Measurements from ENCODE around the gene INMT.

DNA sequence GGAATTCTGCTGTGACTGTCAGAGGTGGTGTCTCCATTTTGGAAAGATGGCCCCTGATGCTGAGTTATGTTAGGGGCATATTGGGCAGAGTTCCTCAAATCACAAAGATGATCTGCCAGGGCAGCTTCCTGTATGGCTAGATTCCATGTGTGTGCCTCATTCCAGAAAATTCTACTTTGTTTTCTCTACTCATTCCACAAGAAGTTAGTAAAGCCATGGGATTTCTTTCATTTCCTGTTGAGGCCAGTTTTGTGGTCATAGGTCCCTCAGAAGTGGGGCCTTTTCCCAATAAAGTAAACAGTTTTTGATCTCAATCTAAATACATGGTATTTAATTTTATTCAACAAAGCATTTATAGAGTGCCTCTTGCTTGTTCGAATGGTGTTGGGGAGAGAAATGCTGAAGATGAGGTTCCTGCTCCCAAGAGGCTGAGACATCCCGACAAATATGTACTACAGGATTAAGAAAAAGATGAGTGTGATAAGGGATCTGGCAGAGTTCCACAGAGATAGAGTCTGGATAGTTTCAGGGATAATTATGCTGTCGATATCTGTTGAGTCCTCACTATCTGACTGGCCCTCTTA lies 52.2 kb downstream of the INMT start:
- TF ChIP-seq, protein P1, sequence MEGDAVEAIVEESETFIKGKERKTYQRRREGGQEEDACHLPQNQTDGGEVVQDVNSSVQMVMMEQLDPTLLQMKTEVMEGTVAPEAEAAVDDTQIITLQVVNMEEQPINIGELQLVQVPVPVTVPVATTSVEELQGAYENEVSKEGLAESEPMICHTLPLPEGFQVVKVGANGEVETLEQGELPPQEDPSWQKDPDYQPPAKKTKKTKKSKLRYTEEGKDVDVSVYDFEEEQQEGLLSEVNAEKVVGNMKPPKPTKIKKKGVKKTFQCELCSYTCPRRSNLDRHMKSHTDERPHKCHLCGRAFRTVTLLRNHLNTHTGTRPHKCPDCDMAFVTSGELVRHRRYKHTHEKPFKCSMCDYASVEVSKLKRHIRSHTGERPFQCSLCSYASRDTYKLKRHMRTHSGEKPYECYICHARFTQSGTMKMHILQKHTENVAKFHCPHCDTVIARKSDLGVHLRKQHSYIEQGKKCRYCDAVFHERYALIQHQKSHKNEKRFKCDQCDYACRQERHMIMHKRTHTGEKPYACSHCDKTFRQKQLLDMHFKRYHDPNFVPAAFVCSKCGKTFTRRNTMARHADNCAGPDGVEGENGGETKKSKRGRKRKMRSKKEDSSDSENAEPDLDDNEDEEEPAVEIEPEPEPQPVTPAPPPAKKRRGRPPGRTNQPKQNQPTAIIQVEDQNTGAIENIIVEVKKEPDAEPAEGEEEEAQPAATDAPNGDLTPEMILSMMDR (IDR thresholded peaks at IDR 0.05 in 8 of 11, conservative IDR thresholded peaks at IDR 0.05 in 3 of 11): no peak
- no peak for TF ChIP-seq POLR2A (IDR thresholded peaks at IDR 0.05)
- no peak for TF ChIP-seq POLR2AphosphoS5 (IDR thresholded peaks at IDR 0.05)
